ENCODE measurements around the gene FAM83C. TPM values are rescaled to one million over a fixed set of nuclear protein-coding genes. Genes with fewer than 3 reads are reported as not detected.
"Not testable (repeated sequence)": the region's sequence is repeated elsewhere in the genome, so short reads cannot be mapped to it uniquely, and the experiment has no call there.

The FAM83C gene
- total RNA-seq, 4 donors from 2014 or later = 29.3 to 68.8 (median 65.0) TPM

DNA sequence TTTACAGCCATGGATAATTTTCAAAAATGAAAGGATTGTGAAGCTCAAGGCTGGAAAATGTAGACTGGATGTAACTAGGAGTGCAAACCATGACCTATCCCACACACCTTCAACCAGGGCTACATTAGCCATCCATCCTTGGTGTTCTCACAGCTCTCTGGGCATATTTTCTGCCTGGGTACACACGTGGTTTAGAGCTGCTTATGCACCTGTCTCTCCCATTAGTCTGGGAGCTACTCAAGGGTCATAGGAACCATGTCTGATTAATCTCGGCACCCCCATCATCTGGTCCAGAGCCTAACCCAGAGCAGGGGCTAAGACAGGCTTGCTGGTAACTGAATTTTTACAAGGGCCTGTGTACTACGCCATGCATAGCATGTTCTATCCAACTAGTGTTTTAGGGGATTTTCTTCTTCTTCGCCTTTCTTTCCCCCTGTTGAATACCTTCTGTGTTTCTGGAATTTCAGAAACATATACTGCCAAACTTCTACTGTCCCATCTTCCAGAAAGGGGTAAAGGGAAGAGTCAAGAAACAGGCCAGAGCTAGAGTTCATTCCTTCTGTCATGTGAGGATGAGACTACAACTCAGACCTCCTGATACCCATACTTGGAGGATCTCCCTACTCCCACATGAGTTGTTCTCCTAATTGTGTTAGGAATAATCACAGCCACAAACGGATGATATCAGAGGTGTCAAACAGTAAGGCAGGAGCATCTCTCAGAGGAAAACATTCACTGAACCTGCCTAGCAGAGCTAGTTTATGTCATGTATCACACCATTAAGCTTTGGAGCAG, 25.4 kb upstream of the FAM83C start:
- no peaks in the 10 kb centered on the region for H3K36me3 ChIP-seq
- H3K27ac ChIP-seq = peak overlapping the region; percentile 35
- H3K27me3 ChIP-seq = no peaks in the 10 kb centered on the region
- WGBS = 90% methylated on average over 5 of the region's 5 CpGs
- DNase-seq (ENCODE audit: low spot score in 2 of 2) = no peak
- peaks cover 16% of the 10 kb centered on the region for H3K4me1 ChIP-seq
- no peak overlapping the region for H3K4me3 ChIP-seq
- TF ChIP-seq POLR2A (IDR thresholded peaks at IDR 0.05) (no peak), EP300 (IDR thresholded peaks at IDR 0.05) (no peak), POLR2AphosphoS5 (IDR thresholded peaks at IDR 0.05) (no peak)
- TF ChIP-seq, protein P1, sequence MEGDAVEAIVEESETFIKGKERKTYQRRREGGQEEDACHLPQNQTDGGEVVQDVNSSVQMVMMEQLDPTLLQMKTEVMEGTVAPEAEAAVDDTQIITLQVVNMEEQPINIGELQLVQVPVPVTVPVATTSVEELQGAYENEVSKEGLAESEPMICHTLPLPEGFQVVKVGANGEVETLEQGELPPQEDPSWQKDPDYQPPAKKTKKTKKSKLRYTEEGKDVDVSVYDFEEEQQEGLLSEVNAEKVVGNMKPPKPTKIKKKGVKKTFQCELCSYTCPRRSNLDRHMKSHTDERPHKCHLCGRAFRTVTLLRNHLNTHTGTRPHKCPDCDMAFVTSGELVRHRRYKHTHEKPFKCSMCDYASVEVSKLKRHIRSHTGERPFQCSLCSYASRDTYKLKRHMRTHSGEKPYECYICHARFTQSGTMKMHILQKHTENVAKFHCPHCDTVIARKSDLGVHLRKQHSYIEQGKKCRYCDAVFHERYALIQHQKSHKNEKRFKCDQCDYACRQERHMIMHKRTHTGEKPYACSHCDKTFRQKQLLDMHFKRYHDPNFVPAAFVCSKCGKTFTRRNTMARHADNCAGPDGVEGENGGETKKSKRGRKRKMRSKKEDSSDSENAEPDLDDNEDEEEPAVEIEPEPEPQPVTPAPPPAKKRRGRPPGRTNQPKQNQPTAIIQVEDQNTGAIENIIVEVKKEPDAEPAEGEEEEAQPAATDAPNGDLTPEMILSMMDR (IDR thresholded peaks at IDR 0.05) = no peak
- no peaks in the 10 kb centered on the region for H3K9me3 ChIP-seq

GRCh38 chr20:35316086-35316485, 23.9 kb upstream of the FAM83C start:
- WGBS = 82% methylated on average over 2 of the region's 2 CpGs
- peaks cover 22% of the 10 kb centered on the region for H3K4me1 ChIP-seq
- no peak for DNase-seq (ENCODE audit: low spot score in 2 of 2)
- H3K36me3 ChIP-seq = no peaks in the 10 kb centered on the region
- no peak overlapping the region for H3K4me3 ChIP-seq
- H3K9me3 ChIP-seq = no peaks in the 10 kb centered on the region
- TF ChIP-seq POLR2AphosphoS5 (IDR thresholded peaks at IDR 0.05) (no peak), POLR2A (IDR thresholded peaks at IDR 0.05) (no peak), EP300 (IDR thresholded peaks at IDR 0.05) (no peak)
- TF ChIP-seq, protein P1 (IDR thresholded peaks at IDR 0.05) = no peak
- no peaks in the 10 kb centered on the region for H3K27me3 ChIP-seq
- no peak overlapping the region for H3K27ac ChIP-seq

DNA sequence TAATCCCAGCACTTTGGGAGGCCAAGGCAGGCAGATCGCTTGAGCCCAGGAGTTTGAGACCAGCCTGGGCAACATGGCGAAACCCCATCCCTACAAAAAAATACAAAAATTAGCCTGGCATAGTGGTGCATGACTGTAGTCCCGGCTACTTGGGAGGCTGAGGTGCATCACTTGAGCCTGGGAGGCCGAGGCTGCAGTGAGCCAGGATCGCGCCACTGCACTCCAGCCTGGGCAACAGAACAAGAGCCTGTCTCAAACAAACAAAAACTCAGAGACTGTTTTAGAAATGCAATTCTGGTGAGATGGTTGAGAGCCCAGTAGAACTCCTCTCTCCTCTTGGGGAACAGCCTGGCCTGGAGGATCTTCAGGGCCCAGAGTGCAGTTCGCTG, 23.4 kb upstream of the FAM83C start:
- not testable (repeated sequence) for H3K4me3 ChIP-seq; H3K36me3 ChIP-seq; H3K27ac ChIP-seq; H3K9me3 ChIP-seq; DNase-seq (ENCODE audit: low spot score in 2 of 2); H3K27me3 ChIP-seq
- WGBS = over 99% methylated on average over 7 of the region's 7 CpGs
- peaks cover 22% of the 10 kb centered on the region for H3K4me1 ChIP-seq

- Histone ChIP-seq H3K4me3 (no peak overlapping the region), H3K36me3 (no peaks in the 10 kb centered on the region), H3K9me3 (no peaks in the 10 kb centered on the region), H3K4me1 (peaks cover 22% of the 10 kb centered on the region), H3K27ac (no peak overlapping the region), H3K27me3 (no peaks in the 10 kb centered on the region)
- 78% methylated on average over 3 of the region's 3 CpGs for WGBS
- no peak for TF ChIP-seq EP300 (IDR thresholded peaks at IDR 0.05)
- TF ChIP-seq POLR2AphosphoS5 (IDR thresholded peaks at IDR 0.05) = no peak
- TF ChIP-seq, protein P1 (IDR thresholded peaks at IDR 0.05) = no peak
- TF ChIP-seq POLR2A (IDR thresholded peaks at IDR 0.05) = no peak
- no peak for DNase-seq (ENCODE audit: low spot score in 2 of 2)
Measured at GRCh38 chr20:35314816-35315631, 22.8 kb upstream of the FAM83C start.

DNA sequence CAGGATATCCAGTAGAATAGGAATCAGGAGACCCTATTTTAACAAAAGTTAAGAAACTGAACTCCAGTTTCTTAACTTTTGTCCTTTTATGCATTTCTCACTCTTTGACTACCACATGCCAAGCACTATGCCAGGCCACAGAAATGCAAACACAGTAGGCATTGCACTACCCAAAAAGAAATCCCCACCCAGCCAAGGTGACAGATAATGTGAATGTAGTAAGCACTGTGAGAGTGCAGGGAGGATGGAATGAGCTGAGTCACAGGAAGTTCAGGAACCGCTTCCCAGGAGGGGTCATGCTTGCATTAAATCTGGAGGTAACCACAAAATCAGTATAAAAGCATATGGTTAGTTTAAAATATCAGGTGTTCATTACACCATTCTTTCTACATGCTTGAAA, 20.1 kb upstream of the FAM83C start:
- DNase-seq (ENCODE audit: low spot score in 2 of 2) = no peak
- 73% methylated on average over 1 of the region's 1 CpG for WGBS
- Histone ChIP-seq H3K27me3 (no peaks in the 10 kb centered on the region), H3K4me1 (peaks cover 29% of the 10 kb centered on the region), H3K9me3 (no peaks in the 10 kb centered on the region), H3K4me3 (no peak overlapping the region), H3K27ac (no peak overlapping the region), H3K36me3 (no peaks in the 10 kb centered on the region)
- TF ChIP-seq POLR2AphosphoS5 (IDR thresholded peaks at IDR 0.05) (no peak), POLR2A (IDR thresholded peaks at IDR 0.05) (no peak), EP300 (IDR thresholded peaks at IDR 0.05) (no peak)
- TF ChIP-seq, protein P1 (IDR thresholded peaks at IDR 0.05) = no peak

Data from suprapubic skin (tissue), 4 donors.